Measurements from ENCODE around the gene ZNF213. TPM values are rescaled to one million over a fixed set of nuclear protein-coding genes. Genes with fewer than 3 reads are reported as not detected.

Gene ZNF213
- total RNA-seq, 1 donor from 2014 or later, result 7.6 TPM

DNA sequence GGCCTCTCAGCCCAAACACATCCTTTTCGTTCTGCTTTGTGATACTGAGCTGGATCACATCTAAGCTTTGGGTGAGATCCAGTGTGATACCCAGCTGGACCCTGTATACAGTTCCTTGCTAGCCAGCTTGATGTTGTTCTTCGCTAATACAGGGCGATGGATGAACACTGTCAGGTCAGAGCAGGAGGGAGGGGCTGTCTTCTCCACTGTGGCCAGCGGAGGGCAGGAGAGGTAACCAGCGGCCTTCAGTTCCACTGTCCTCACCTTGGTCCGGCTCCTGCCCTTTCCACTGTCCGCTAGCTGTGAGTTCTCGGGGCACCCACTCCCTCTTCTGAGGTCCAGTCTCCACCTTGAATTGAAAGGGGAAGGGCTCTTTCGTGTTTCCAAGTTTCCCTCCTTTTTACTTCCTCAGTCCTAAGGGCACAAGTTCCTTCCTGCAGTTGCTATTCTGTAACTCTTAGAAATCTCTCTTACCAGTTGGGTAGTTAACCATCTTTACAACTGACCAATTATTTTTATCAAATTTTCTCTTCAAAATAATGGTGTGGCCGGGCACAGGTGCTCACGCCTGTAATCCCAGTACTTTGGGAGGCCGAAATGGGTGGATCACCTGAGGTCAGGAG, 3.0 kb upstream of the ZNF213 start:
- peak; percentile 33 for DNase-seq (ENCODE audit: low read depth)

DNA sequence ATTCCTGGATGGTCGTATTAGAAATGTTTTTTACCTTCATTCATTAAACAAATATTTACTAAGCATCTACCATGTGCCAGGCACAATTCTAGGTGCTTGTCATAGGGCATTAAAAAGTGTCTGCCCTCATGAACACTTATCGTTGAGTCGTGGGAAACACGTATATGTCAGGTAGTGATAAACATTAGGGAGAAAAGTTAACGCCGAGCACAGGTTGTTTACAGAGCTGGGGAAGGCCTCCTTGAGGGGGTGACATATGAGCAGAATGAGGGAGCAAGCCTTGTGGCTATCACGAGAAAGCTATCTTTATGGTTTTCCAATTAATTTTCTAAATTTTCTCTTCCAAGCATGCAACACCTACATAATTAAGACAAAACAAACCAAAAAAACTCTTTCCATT, 985 bp upstream of the ZNF213 start:
- TF ChIP-seq, protein P1, sequence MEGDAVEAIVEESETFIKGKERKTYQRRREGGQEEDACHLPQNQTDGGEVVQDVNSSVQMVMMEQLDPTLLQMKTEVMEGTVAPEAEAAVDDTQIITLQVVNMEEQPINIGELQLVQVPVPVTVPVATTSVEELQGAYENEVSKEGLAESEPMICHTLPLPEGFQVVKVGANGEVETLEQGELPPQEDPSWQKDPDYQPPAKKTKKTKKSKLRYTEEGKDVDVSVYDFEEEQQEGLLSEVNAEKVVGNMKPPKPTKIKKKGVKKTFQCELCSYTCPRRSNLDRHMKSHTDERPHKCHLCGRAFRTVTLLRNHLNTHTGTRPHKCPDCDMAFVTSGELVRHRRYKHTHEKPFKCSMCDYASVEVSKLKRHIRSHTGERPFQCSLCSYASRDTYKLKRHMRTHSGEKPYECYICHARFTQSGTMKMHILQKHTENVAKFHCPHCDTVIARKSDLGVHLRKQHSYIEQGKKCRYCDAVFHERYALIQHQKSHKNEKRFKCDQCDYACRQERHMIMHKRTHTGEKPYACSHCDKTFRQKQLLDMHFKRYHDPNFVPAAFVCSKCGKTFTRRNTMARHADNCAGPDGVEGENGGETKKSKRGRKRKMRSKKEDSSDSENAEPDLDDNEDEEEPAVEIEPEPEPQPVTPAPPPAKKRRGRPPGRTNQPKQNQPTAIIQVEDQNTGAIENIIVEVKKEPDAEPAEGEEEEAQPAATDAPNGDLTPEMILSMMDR (IDR thresholded peaks at IDR 0.05; ENCODE audit: insufficient read depth, low read length, severe bottlenecking), result no peak

More for the DNA sequence above, 3.0 kb upstream of the ZNF213 start:
- Histone ChIP-seq H3K4me3 (ENCODE audit: low read depth, low read length) (no peak overlapping the region), H3K36me3 (ENCODE audit: control insufficient read depth, insufficient read depth, low read length) (peaks cover 2% of the 10 kb centered on the region), H3K27me3 (ENCODE audit: control insufficient read depth, insufficient read depth, low read length) (no peaks in the 10 kb centered on the region)
- FAIRE-seq, result no peak
- TF ChIP-seq, protein P1 (IDR thresholded peaks at IDR 0.05; ENCODE audit: insufficient read depth, low read length, severe bottlenecking), result peak; percentile 78

DNA sequence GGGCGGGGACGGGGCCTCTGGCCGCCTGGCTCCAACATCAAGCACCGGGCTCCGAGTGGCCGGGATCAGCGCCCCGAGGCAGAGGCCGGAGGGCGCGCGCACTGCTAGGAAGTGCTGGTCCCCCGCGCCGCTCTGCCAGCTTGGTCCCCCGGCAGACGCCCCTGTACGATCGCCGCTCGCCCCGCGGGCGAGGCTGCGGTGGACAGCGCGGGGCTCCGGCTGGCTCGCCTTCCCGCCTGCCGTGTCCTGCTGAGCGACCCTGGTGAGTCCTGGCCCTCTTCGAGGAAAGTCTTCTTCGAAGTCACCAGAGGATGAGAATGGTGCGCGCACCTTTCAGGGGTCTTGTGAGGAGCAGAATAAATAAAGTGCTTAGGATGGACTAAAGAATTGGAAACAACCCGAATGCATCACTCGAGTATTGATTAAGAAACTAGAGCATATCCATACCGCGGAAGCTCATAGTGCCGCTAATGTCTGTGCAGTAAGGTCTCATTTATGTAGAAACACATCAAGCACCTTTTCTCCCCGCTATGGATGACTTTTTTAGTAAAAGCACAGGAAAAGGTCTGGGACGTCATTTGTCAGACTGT, 392 bp downstream of the ZNF213 start:
- peaks cover 3% of the 10 kb centered on the region for H3K36me3 ChIP-seq (ENCODE audit: control insufficient read depth, insufficient read depth, low read length)
- TF ChIP-seq, protein P1 (IDR thresholded peaks at IDR 0.05; ENCODE audit: insufficient read depth, low read length, severe bottlenecking), result no peak
- H3K4me3 ChIP-seq (ENCODE audit: low read depth, low read length), result peak overlapping the region; percentile 88
- FAIRE-seq (no peak), DNase-seq (ENCODE audit: low read depth) (peak; percentile 28)
- no peaks in the 10 kb centered on the region for H3K27me3 ChIP-seq (ENCODE audit: control insufficient read depth, insufficient read depth, low read length)

More for the DNA sequence above, 985 bp upstream of the ZNF213 start:
- FAIRE-seq, result no peak
- H3K36me3 ChIP-seq (ENCODE audit: control insufficient read depth, insufficient read depth, low read length), result peaks cover 4% of the 10 kb centered on the region
- no peaks in the 10 kb centered on the region for H3K27me3 ChIP-seq (ENCODE audit: control insufficient read depth, insufficient read depth, low read length)
- H3K4me3 ChIP-seq (ENCODE audit: low read depth, low read length), result peak overlapping the region; percentile 88
- no peak for DNase-seq (ENCODE audit: low read depth)

DNA sequence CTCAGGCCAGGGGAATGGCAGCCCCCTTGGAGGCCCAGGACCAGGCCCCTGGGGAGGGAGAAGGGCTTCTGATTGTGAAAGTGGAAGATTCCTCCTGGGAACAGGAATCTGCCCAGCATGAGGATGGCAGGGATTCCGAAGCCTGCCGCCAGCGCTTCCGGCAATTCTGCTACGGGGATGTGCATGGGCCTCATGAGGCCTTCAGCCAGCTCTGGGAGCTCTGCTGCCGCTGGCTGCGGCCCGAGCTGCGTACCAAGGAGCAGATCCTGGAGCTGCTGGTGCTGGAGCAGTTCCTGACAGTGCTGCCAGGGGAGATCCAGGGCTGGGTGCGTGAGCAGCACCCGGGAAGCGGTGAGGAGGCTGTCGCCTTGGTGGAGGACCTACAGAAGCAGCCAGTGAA, 2.4 kb downstream of the ZNF213 start:
- TF ChIP-seq, protein P1 (IDR thresholded peaks at IDR 0.05; ENCODE audit: insufficient read depth, low read length, severe bottlenecking), result no peak
- H3K27me3 ChIP-seq (ENCODE audit: control insufficient read depth, insufficient read depth, low read length), result no peaks in the 10 kb centered on the region
- H3K4me3 ChIP-seq (ENCODE audit: low read depth, low read length), result no peak overlapping the region
- peaks cover 10% of the 10 kb centered on the region for H3K36me3 ChIP-seq (ENCODE audit: control insufficient read depth, insufficient read depth, low read length)
- FAIRE-seq (no peak), DNase-seq (ENCODE audit: low read depth) (no peak)

DNA sequence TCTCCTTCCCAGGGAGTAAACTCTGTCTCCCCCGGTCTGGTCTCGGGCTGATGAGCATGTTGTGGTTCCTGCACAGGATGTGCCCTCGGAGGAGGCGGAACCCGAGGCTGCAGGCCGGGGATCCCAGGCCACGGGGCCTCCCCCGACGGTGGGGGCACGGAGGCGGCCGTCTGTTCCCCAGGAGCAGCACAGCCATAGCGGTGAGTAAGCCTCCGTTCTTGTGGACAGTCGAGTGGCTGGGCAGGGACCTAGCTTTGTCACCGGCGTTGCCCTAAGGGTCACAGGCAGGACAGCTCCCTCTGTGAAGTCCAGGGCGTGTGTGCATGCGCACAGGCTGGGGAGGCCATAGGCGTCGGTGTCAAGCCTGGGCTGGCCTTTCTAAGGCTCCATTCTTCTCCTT, 3.5 kb downstream of the ZNF213 start:
- FAIRE-seq (no peak), DNase-seq (ENCODE audit: low read depth) (no peak)
- Histone ChIP-seq H3K4me3 (ENCODE audit: low read depth, low read length) (no peak overlapping the region), H3K36me3 (ENCODE audit: control insufficient read depth, insufficient read depth, low read length) (peaks cover 10% of the 10 kb centered on the region), H3K27me3 (ENCODE audit: control insufficient read depth, insufficient read depth, low read length) (no peaks in the 10 kb centered on the region)
- TF ChIP-seq, protein P1 (IDR thresholded peaks at IDR 0.05; ENCODE audit: insufficient read depth, low read length, severe bottlenecking), result no peak

All from bronchial epithelial cell (primary cell).